Measurements from ENCODE around the gene MYO1E.

Gene MYO1E

DNA sequence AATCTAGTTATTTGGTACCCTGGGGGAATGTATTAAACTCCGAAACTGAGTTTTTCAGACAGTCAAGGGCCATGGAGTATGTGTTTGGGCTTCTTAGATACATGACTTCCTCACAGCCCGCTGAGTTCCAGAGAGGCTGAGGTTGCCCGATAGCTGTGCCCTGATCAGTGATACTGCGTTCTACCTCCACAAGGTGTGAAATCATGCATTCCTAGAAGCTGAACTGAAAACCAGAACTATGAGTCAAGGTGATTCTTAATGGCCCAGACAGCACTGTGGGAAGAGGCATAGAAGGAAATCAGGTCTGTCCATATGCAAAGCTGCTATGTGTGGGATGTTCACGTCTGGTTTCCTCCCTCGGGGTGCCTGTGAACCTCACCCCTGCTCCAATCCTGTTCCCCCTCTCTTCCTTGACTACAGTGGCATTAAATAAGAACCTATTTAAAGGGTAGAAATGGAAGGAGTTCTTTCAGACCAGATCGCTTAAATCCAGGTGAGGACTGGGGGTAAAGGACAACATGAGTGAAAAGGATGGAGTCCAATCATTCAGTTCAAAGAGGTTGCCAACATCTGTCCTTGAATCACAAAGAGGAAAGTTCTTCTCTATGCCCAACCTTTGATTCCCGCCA, 74.3 kb downstream of the MYO1E start:
- TF ChIP-seq, protein P1, sequence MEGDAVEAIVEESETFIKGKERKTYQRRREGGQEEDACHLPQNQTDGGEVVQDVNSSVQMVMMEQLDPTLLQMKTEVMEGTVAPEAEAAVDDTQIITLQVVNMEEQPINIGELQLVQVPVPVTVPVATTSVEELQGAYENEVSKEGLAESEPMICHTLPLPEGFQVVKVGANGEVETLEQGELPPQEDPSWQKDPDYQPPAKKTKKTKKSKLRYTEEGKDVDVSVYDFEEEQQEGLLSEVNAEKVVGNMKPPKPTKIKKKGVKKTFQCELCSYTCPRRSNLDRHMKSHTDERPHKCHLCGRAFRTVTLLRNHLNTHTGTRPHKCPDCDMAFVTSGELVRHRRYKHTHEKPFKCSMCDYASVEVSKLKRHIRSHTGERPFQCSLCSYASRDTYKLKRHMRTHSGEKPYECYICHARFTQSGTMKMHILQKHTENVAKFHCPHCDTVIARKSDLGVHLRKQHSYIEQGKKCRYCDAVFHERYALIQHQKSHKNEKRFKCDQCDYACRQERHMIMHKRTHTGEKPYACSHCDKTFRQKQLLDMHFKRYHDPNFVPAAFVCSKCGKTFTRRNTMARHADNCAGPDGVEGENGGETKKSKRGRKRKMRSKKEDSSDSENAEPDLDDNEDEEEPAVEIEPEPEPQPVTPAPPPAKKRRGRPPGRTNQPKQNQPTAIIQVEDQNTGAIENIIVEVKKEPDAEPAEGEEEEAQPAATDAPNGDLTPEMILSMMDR (IDR thresholded peaks at IDR 0.05; ENCODE audit: low read depth, low read length, missing control alignments), result no peak
- peak; percentile 92 for DNase-seq (ENCODE audit: low read depth)
- no peak overlapping the region; the same call in 1 of the 2 replicates for H3K4me3 ChIP-seq (ENCODE audit: low read depth, low read length)

DNA sequence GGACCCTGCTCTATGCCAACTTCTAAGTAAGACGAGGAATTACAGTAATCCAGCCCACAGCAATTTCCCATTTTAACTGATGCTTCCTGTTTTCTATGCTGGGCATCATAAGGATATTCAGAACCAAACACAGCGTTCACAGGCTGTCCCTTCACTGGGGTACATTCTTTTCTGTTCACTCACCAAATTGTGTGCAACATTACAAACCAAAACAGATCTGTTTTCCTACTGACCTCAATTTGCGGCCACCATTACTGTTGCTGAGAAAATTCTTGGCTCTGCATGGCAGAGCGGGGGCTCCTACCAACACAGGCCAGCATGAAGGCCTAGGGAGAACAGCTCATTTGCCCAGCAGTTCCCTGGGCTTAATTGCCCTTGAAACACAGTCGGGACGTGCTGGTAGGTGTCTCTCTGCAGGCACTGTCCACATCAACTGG, 76.5 kb downstream of the MYO1E start:
- DNase-seq (ENCODE audit: low read depth), result no peak
- no peak overlapping the region for H3K4me3 ChIP-seq (ENCODE audit: low read depth, low read length)
- TF ChIP-seq, protein P1 (IDR thresholded peaks at IDR 0.05; ENCODE audit: low read depth, low read length, missing control alignments), result no peak

DNA sequence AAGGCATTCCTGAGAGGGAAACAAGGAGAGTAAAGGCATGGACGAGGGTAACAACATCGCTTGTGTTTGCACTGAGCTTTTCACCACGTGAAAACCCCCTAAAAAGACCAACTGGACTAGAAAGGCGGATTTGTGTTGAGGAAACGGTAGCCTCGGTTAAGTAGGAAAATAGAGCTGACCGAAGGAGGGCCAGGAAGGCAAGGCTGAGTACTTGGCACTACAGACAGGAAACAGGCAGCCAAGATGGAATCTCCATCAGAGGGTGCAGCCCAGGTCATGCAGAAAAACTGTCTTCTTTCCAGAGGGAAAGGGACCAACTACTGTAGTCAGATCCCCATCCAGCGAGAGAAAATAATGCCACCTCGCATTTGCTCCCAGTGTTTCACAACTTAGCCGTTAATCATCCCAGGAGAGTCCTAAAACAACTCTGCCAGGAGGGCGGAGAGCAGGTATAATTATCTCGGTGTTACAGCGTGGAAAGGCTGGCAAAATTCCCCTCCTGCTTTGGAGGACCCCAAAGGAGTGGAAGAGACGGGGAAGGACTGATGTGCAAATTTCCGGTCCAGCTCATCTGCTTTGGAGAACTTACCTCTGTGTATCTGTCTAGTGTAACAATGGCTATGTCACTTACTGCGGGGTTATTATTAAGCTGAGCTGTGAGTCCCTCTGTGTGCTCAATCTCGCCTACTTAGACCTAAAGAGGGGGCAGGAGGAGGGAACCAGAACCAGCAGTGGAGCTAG, 77.2 kb downstream of the MYO1E start:
- no peak for DNase-seq (ENCODE audit: low read depth)
- TF ChIP-seq, protein P1 (IDR thresholded peaks at IDR 0.05; ENCODE audit: low read depth, low read length, missing control alignments), result no peak
- no peak overlapping the region; the same call in 1 of the 2 replicates for H3K4me3 ChIP-seq (ENCODE audit: low read depth, low read length)

DNA sequence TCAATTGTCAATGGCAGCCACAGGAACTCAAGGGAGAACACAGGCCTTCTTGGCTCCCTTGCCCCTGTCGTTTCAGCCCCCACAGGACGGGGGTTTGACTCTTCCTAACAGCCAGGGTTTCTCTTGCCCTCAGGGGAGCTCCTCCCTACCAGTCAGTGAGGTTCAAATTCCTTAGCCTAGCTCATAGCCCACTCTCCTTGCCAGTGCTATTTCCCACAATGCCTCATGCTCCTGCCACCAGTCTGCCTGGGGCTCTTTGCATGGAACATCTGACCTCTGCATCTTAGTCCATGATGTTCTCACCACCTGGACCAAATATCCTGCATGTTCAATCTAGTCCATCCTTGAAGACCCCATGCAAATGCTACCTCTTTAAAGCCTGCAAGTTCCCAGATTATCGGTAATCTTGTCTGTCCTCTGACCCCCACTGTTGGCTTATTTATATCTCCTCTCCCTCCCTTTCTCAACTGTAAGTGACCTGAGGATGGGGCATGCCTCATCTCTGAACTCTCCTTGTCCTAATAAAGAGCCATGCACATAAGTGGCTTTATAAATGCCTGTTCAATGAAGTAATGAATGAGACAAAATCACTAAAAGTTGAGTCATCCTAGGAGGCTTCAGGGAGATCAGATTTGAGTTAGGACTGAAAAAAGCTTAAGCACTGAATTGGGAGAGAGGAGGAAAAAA, 78.0 kb downstream of the MYO1E start:
- no peak for DNase-seq (ENCODE audit: low read depth)
- TF ChIP-seq, protein P1 (IDR thresholded peaks at IDR 0.05; ENCODE audit: low read depth, low read length, missing control alignments), result no peak
- H3K4me3 ChIP-seq (ENCODE audit: low read depth, low read length), result no peak overlapping the region

DNA sequence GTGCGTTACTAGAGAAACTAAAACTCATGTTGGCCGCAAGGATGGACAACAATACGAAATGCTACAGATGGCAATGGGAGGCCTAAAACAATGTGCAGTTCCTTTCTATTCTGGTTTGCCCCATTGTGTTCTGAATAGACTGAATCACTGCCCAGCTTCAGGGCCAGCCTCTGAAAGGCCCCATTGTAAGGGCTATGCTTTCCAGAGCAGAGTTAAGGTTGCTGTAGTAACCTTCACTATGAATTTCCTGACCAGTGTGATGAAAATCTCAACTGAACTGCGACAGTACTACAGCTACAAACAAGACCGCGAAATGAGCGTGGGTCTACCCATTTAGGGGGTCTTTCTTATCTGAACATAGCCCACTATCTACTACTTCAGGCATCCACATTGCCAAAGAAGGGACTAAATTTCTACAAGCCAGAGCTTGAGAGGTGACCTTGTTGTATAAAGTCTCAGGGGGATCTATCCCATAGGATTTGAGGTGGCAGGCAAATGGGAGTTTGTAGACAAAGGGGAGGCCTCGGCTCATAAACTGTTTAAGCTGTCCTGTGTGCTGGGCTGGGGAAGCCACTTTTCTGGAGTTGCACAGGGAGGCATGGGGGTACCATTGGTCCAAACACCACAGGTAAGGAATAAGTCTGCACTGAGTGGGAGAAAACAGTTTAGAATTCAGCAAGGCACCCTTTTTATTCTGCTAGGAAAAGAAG, 80.1 kb downstream of the MYO1E start:
- TF ChIP-seq, protein P1 (IDR thresholded peaks at IDR 0.05; ENCODE audit: low read depth, low read length, missing control alignments), result no peak
- DNase-seq (ENCODE audit: low read depth), result no peak
- H3K4me3 ChIP-seq (ENCODE audit: low read depth, low read length), result peak overlapping the region; percentile 10; the same call in 1 of the 2 replicates

DNA sequence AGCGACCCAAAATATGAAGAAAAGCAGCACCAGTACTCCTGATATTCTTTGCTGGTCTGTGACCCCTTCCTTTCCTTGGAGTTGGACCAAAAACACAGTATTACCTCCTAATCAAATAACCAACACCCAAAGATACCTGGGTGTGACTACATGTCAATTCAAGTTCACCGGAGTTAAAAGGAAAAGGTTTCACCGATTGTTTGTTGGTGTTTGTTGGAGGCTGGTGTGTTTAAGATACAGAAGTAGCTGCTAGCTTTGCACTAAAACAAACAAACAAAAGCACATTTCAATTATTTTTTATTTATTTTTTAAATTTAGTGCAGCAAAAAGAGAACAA, 81.5 kb downstream of the MYO1E start:
- DNase-seq (ENCODE audit: low read depth), result no peak
- H3K4me3 ChIP-seq (ENCODE audit: low read depth, low read length), result peak overlapping the region; percentile 41; the same call in 1 of the 2 replicates

More for the DNA sequence above, 81.5 kb downstream of the MYO1E start:
- TF ChIP-seq, protein P1 (IDR thresholded peaks at IDR 0.05; ENCODE audit: low read depth, low read length, missing control alignments), result no peak
